ENCODE results near the gene RTF2. TPM values are rescaled to one million over a fixed set of nuclear protein-coding genes. Genes with fewer than 3 reads are reported as not detected.

Gene RTF2
- total and polyA plus RNA-seq, 2 of the 13 experiments (the other 11 are each of a cell fraction or from before 2014, with no cell fraction given): 81.8 to 142 TPM

GRCh38 chr20:56468316-56469076 lies at the start of gene RTF2 (continued):
- TF ChIP-seq ZBTB44 (CRISPR knock-in tag; IDR thresholded peaks at IDR 0.05) (peak; percentile 69), NFATC3 (CRISPR knock-in tag; IDR thresholded peaks at IDR 0.05) (no peak; the same call in 1 of the 2 replicates), POLR2A (IDR thresholded peaks at IDR 0.05; ENCODE audit: insufficient read depth in 1 of 2, low read depth in 2 of 2, low read length in 2 of 2) (peak; percentile 88 to 89), ZNF512 (CRISPR knock-in tag; IDR thresholded peaks at IDR 0.05) (no peak), MLXIP (CRISPR knock-in tag; IDR thresholded peaks at IDR 0.05; ENCODE audit: borderline replicate concordance) (peak; percentile 65; the same call in 1 of the 2 replicates), ZNF674 (CRISPR knock-in tag; IDR thresholded peaks at IDR 0.05; ENCODE audit: low read depth) (peak; percentile 86; the same call in 1 of the 2 replicates), ZNF792 (CRISPR knock-in tag; IDR thresholded peaks at IDR 0.05) (peak; percentile 99), TFDP2 (CRISPR knock-in tag; IDR thresholded peaks at IDR 0.05) (peak; percentile 74; the same call in 1 of the 2 replicates), ESRRA (CRISPR knock-in tag; IDR thresholded peaks at IDR 0.05; ENCODE audit: low read depth) (peak; percentile 45; the same call in 1 of the 2 replicates), ZFP36L1 (CRISPR knock-in tag; IDR thresholded peaks at IDR 0.05) (0 out of 2 replicates have a peak, but pooled peaks have one; percentile 51), TAF15 (IDR thresholded peaks at IDR 0.05; ENCODE audit: low read depth, low read length, poor library complexity, severe bottlenecking) (no peak), HIC2 (CRISPR knock-in tag; IDR thresholded peaks at IDR 0.05; ENCODE audit: low read depth) (peak; percentile 38; the same call in 1 of the 2 replicates), RNF219 (CRISPR knock-in tag; IDR thresholded peaks at IDR 0.05) (no peak), ATM (IDR thresholded peaks at IDR 0.05; ENCODE audit: borderline replicate concordance) (no peak)
